ENCODE data around the gene MCTP1. TPM values are rescaled to one million over a fixed set of nuclear protein-coding genes. Genes with fewer than 3 reads are reported as not detected.

The MCTP1 gene
- total RNA-seq, 2 experiments from 2014 or later = 0.42 TPM; not detected in 1

- CTCF ChIA-PET = no interaction called here
- POLR2A ChIA-PET = no interaction called here
- H3K4me3 Mint-ChIP-seq = no peak overlapping the region
- peaks cover 67% of the 10 kb centered on the region for H3K36me3 Mint-ChIP-seq (ENCODE audit: low read depth)
- peaks cover 49% of the 10 kb centered on the region for H3K9me3 Mint-ChIP-seq (ENCODE audit: insufficient read depth)
- no peaks in the 10 kb centered on the region for H3K27me3 Mint-ChIP-seq (ENCODE audit: low read depth)
- H3K27ac Mint-ChIP-seq = no peak overlapping the region
- H3K4me1 Mint-ChIP-seq (ENCODE audit: low read depth) = no peaks in the 10 kb centered on the region
- no peak for ATAC-seq
- no peak for DNase-seq
Observed at GRCh38 chr5:94658272-94658671, 626.6 kb downstream of the MCTP1 start.

Other genes starting within 250 kb of the MCTP1 start
- gene FAM81B, start 106.3 kb upstream of the MCTP1 start, total RNA-seq = not detected